MCF 10A (cell line): ENCODE results near the gene BCL2. TPM values are rescaled to one million over a fixed set of nuclear protein-coding genes. Genes with fewer than 3 reads are reported as not detected.

Experiments
- BruUV-seq: library from RNA; stranded (reverse); fragments of 400-500 nt; replicated peaks from 2 replicates; lab custom pipeline; 2021; lab: Mats Ljungman, UMichigan
- CTCF ChIA-PET: fragments of 300-600 bp; sonication (Branson Sonifier 250); formaldehyde crosslinking; extraction: SDS; loops from one replicate; lab custom pipeline; 2021; ENCODE audit warnings: antibody characterized with exemption, inconsistent platforms; lab: Yijun Ruan, JAX
- POLR2A ChIA-PET: fragments of 300-600, 350-650 bp; sonication (Branson Sonifier 250); formaldehyde crosslinking; extraction: SDS; loops from one replicate; lab custom pipeline; 2020; ENCODE audit warnings: antibody characterized with exemption, inconsistent platforms; lab: Yijun Ruan, JAX
- DNase-seq: peaks from one replicate; pipeline ENCODE4 v3.0.0-alpha.2; 2018; ENCODE audit not compliant: unreplicated experiment
- H3K27ac Mint-ChIP-seq: one replicate; pipeline ENCODE4 v1.8.0; 2022; ENCODE audit warnings: mild to moderate bottlenecking, low read depth, mixed read lengths; ENCODE audit not compliant: unreplicated experiment
- H3K27me3 Mint-ChIP-seq: one replicate; pipeline ENCODE4 v1.8.0; 2022; ENCODE audit warnings: mixed read lengths; ENCODE audit not compliant: insufficient read depth, unreplicated experiment
- H3K36me3 Mint-ChIP-seq: one replicate; pipeline ENCODE4 v1.8.0; 2022; ENCODE audit warnings: mild to moderate bottlenecking, moderate library complexity, mixed read lengths; ENCODE audit not compliant: insufficient read depth, unreplicated experiment
- H3K4me1 Mint-ChIP-seq: one replicate; pipeline ENCODE4 v1.8.0; 2022; ENCODE audit warnings: mixed read lengths; ENCODE audit not compliant: insufficient read depth, unreplicated experiment
- H3K4me3 Mint-ChIP-seq: one replicate; pipeline ENCODE4 v1.8.0; 2022; ENCODE audit warnings: mild to moderate bottlenecking, moderate library complexity, mixed read lengths; ENCODE audit not compliant: unreplicated experiment
- H3K9me3 Mint-ChIP-seq: one replicate; pipeline ENCODE4 v1.8.0; 2022; ENCODE audit warnings: mixed read lengths; ENCODE audit not compliant: unreplicated experiment
- CTCF ChIP-seq: fragments of 200-600 bp; IDR thresholded peaks from one replicate; pipeline ENCODE4 v1.8.0; 2022; ENCODE audit warnings: antibody characterized with exemption, mild to moderate bottlenecking; ENCODE audit not compliant: unreplicated experiment
- intact Hi-C: fragments of 100-400 bp; cut with micrococcal nuclease; formaldehyde crosslinking; loops from 2 replicates; pipeline ENCODE4 v1.14.1; 2022
- total RNA-seq: library from RNA; stranded (reverse); gene quantifications from 2 replicates; pipeline ENCODE4 v1.2.3, GENCODE V29; 2022

BCL2 gene
- total RNA-seq, 1 experiment from 2014 or later: 3.0 TPM

DNA sequence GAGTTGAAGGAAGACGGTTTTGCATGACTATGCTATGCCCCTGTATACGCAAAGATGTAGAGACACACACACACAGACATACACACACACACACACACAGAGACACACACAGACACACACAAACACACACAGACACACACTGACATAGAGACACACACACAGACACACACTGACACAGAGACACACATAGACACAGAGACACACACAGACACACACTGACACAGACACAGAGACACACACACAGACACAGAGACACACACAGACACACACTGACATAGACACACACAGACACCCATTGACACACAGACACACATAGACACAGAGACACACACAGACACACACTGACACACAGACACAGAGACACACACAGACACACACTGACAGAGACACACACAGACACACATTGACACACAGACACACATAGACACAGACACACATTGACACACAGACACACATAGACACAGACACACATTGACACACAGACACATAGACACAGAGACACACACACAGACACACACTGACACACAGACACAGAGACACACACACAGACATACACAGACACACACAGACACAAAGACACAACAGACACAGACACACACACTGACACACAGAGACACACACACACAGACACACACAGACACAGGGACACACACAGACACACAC lies 121.3 kb downstream of the BCL2 start:
- TF ChIP-seq CTCF: no peak
- BruUV-seq: no TSS peak
- Mint-ChIP-seq H3K9me3 (no peaks in the 10 kb centered on the region), H3K4me1 (no peaks in the 10 kb centered on the region), H3K27ac (no peak overlapping the region), H3K27me3 (no peaks in the 10 kb centered on the region), H3K4me3 (no peak overlapping the region), H3K36me3 (no peaks in the 10 kb centered on the region)
- ChIA-PET CTCF (no interaction called here), POLR2A (interaction anchor here (0.7 kb wide), 1 partner anchor 531 kb away, joined by 3 read pairs; no protein-coding TSS in a partner anchor)
- no peak for DNase-seq
- intact Hi-C loops: no loop called here

DNA sequence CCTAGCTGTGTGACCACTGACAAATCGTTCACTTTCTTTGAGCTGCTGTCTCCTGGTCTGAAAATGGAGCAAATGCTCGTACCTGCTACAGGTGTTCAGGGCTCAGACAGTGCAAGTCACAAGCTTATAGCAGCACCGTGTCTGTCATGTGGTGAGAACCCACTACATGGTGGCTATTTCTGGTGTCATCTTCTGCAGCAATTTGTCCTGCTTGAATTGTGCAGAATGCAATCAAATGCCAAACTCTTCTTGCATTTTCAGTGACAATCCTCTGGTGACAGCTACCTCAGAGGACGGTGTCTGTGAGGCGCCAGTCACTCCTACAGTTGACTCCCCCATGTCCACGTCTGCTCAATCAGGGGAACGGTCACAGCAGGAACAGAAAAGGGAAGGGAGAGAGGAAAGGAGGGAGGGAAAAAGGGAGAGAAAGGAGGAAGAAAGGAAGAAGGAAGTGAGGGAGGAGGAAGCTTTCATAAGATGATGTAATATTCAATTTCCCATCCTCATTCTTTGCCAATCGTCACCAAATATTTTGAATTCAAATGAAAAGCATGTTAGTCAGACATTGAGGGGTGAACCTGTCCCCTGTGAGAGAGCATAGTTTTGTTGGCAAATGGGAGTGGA lies 122.2 kb downstream of the BCL2 start:
- TF ChIP-seq CTCF: no peak
- intact Hi-C loops: no loop called here
- no TSS peak for BruUV-seq
- ChIA-PET POLR2A (interaction anchor here (0.7 to 1.4 kb wide), 2 partner anchors 10 to 531 kb away, joined by 3 read pairs; no protein-coding TSS in a partner anchor), CTCF (interaction anchor here (0.6 kb wide), 1 partner anchor 171 kb away, joined by 3 read pairs; no protein-coding TSS in a partner anchor)
- no peaks in the 10 kb centered on the region for H3K27me3 Mint-ChIP-seq
- no peaks in the 10 kb centered on the region for H3K9me3 Mint-ChIP-seq
- DNase-seq: no peak
- no peak overlapping the region for H3K4me3 Mint-ChIP-seq
- H3K36me3 Mint-ChIP-seq: no peaks in the 10 kb centered on the region
- no peak overlapping the region for H3K27ac Mint-ChIP-seq
- no peaks in the 10 kb centered on the region for H3K4me1 Mint-ChIP-seq

- Mint-ChIP-seq H3K27me3 (no peaks in the 10 kb centered on the region), H3K27ac (no peak overlapping the region), H3K4me1 (no peaks in the 10 kb centered on the region), H3K9me3 (no peaks in the 10 kb centered on the region), H3K36me3 (no peaks in the 10 kb centered on the region), H3K4me3 (no peak overlapping the region)
- no peak for TF ChIP-seq CTCF
- ChIA-PET CTCF (interaction anchor here (0.5 kb wide), 1 partner anchor 174 kb away, joined by 3 read pairs; no protein-coding TSS in a partner anchor), POLR2A (interaction anchor here (1.1 to 1.6 kb wide), 2 partner anchors 8 to 42 kb away, joined by 4 read pairs; no protein-coding TSS in a partner anchor)
- intact Hi-C loops: no loop called here
- BruUV-seq: no TSS peak
- DNase-seq: no peak
Observed at GRCh38 chr18:63195326-63196159, 124.0 kb downstream of the BCL2 start.
